ENCODE data around the gene ZDHHC5. TPM values are rescaled to one million over a fixed set of nuclear protein-coding genes. Genes with fewer than 3 reads are reported as not detected.
A peak's percentile ranks its signal among the peaks of the same experiment; 100 is the strongest.
"Not testable (repeated sequence)": the region's sequence is repeated elsewhere in the genome, so short reads cannot be mapped to it uniquely, and the experiment has no call there.

Gene ZDHHC5
- total RNA-seq, 1 donor from 2014 or later: 53.9 TPM

DNA sequence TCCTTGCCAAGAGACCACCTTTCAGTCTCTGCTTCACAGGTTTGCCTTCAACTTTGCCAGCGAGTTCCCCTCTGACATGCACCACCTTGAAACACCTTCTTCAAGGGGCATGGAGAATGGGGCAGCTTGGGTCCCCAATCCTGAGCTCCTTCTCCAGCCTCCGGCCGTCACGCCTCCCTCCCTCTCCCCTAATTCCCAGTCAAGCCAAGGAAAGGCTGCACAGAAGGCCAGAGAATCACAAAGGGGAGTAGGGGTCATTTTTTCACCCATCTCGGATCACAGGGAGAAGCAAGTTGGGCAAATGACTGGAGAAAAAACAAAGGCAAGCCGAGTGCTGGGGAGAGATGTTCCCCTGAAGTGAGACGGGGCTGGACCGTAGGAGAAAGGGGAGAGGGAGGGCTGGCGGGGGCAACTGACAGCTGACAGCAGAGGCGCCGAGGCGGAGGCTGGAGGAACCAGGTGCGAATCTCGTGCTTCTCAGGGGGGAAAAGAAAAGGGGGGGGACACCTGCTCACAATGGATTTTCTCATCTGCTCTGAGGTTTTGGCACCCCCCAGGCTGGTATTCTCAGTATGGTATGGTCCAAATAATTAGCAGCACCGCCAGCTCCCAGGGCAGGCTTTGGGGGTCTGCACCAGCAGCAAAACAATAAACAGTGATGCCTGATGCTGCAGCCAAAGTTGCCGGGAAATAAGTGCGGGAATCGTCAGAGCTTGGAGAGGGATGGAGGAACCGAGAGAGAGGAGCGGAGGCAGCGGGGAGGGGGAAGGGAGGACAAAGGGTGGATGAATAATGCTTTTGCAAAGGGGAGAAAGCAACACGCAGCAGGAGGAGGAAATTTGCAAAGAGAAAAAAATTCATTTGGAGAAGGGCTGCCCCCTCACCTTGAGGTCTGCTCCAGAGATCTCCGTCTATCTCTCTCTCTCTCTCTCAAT is 18.8 kb upstream of the ZDHHC5 start:
- Mint-ChIP-seq H3K4me3 (peak overlapping the region; percentile 76), H3K9me3 (no peaks in the 10 kb centered on the region), H3K36me3 (no peaks in the 10 kb centered on the region), H3K27ac (peak overlapping the region; percentile 86), H3K27me3 (ENCODE audit: low read depth) (no peaks in the 10 kb centered on the region), H3K4me1 (peaks cover 74% of the 10 kb centered on the region)
- no peak for DNase-seq (ENCODE audit: low spot score in 2 of 2, unreplicated experiment in 2 of 2)
- TF ChIP-seq, protein P1, sequence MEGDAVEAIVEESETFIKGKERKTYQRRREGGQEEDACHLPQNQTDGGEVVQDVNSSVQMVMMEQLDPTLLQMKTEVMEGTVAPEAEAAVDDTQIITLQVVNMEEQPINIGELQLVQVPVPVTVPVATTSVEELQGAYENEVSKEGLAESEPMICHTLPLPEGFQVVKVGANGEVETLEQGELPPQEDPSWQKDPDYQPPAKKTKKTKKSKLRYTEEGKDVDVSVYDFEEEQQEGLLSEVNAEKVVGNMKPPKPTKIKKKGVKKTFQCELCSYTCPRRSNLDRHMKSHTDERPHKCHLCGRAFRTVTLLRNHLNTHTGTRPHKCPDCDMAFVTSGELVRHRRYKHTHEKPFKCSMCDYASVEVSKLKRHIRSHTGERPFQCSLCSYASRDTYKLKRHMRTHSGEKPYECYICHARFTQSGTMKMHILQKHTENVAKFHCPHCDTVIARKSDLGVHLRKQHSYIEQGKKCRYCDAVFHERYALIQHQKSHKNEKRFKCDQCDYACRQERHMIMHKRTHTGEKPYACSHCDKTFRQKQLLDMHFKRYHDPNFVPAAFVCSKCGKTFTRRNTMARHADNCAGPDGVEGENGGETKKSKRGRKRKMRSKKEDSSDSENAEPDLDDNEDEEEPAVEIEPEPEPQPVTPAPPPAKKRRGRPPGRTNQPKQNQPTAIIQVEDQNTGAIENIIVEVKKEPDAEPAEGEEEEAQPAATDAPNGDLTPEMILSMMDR (IDR thresholded peaks at IDR 0.05; ENCODE audit: unreplicated experiment): no peak

GRCh38 chr11:57649826-57650738 is 17.8 kb upstream of the ZDHHC5 start, which contains the start of gene YPEL4:
YPEL4 (minus strand) TSS chr11:57649912; CDS start chr11:57647107, 2,805 bp downstream.
- Mint-ChIP-seq H3K36me3 (no peaks in the 10 kb centered on the region), H3K4me3 (peak within 1 kb of the TSS; percentile 76), H3K9me3 (no peaks in the 10 kb centered on the region), H3K4me1 (peaks cover 66% of the 10 kb centered on the region), H3K27me3 (ENCODE audit: low read depth) (no peaks in the 10 kb centered on the region), H3K27ac (peak within 1 kb of the TSS; percentile 86)
- TF ChIP-seq, protein P1 (IDR thresholded peaks at IDR 0.05; ENCODE audit: unreplicated experiment): no peak
- DNase-seq (ENCODE audit: low spot score in 2 of 2, unreplicated experiment in 2 of 2): peak in 1 of 2 experiments; percentile 46

DNA sequence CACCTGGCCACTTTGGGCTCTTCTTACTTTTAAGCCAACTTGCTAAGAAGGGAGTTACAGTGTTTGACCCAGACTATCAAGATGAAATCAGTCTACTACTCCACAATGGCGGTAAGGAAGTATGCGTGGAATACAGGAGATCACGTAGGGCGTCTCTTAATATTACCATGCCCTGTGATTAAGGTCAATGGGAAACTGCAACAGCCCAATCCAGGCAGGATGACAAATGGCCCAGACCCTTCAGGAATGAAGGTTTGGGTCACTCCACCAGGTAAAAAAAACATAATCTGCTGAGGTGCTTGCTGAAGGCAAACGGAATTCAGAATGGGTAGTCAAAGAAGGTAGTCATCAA is 17.2 kb upstream of the ZDHHC5 start:
- H3K4me3 Mint-ChIP-seq: no peak overlapping the region
- peaks cover 61% of the 10 kb centered on the region for H3K4me1 Mint-ChIP-seq
- H3K9me3 Mint-ChIP-seq: no peaks in the 10 kb centered on the region
- TF ChIP-seq, protein P1 (IDR thresholded peaks at IDR 0.05; ENCODE audit: unreplicated experiment): no peak
- no peak overlapping the region for H3K27ac Mint-ChIP-seq
- no peaks in the 10 kb centered on the region for H3K36me3 Mint-ChIP-seq
- DNase-seq (ENCODE audit: low spot score in 2 of 2, unreplicated experiment in 2 of 2): no peak
- no peaks in the 10 kb centered on the region for H3K27me3 Mint-ChIP-seq (ENCODE audit: low read depth)

- no peak overlapping the region for H3K4me3 Mint-ChIP-seq
- no peaks in the 10 kb centered on the region for H3K36me3 Mint-ChIP-seq
- no peak for DNase-seq (ENCODE audit: low spot score in 2 of 2, unreplicated experiment in 2 of 2)
- no peak overlapping the region for H3K27ac Mint-ChIP-seq
- TF ChIP-seq, protein P1 (IDR thresholded peaks at IDR 0.05; ENCODE audit: unreplicated experiment): no peak
- no peaks in the 10 kb centered on the region for H3K9me3 Mint-ChIP-seq
- peaks cover 54% of the 10 kb centered on the region for H3K4me1 Mint-ChIP-seq
- H3K27me3 Mint-ChIP-seq (ENCODE audit: low read depth): no peaks in the 10 kb centered on the region
Observed at GRCh38 chr11:57651408-57651807, 16.5 kb upstream of the ZDHHC5 start.

DNA sequence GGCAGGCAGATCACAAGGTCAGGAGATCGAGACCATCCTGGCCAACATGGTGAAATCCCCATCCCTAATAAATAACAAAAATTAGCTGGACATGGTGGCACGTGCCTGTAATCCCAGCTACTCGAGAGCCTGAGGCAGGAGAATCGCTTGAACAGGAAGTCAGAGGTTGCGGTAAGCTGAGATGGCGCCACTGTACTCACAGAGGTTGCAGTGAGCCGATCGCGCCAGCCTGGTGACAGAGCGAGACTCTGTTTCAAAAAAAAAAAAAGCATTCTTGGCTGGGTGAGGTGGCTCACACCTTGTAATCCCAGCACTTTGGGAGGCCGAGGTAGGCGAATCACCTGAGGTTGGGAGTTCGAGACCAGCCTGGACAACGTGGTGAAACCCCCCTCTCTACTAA is 15.7 kb upstream of the ZDHHC5 start:
- not testable (repeated sequence) for H3K27me3 Mint-ChIP-seq (ENCODE audit: low read depth); H3K36me3 Mint-ChIP-seq

More for the DNA sequence above, 15.7 kb upstream of the ZDHHC5 start:
- H3K4me3 Mint-ChIP-seq; DNase-seq (ENCODE audit: low spot score in 2 of 2, unreplicated experiment in 2 of 2); H3K27ac Mint-ChIP-seq; H3K9me3 Mint-ChIP-seq: not testable (repeated sequence)
- peaks cover 52% of the 10 kb centered on the region for H3K4me1 Mint-ChIP-seq

All from mesothelial cell of epicardium (in vitro differentiated cells).